Measurements from ENCODE around the gene TPSD1.
"Not testable (repeated sequence)": the region's sequence is repeated elsewhere in the genome, so short reads cannot be mapped to it uniquely, and the experiment has no call there.

TPSD1 gene

GRCh38 chr16:1241081-1241480 is 14.8 kb upstream of the TPSD1 start:
- DNase-seq (ENCODE audit: low spot score), result not testable (repeated sequence)

- DNase-seq (ENCODE audit: low spot score), result not testable (repeated sequence)
Measured at GRCh38 chr16:1243363-1243762, 12.5 kb upstream of the TPSD1 start.

DNA sequence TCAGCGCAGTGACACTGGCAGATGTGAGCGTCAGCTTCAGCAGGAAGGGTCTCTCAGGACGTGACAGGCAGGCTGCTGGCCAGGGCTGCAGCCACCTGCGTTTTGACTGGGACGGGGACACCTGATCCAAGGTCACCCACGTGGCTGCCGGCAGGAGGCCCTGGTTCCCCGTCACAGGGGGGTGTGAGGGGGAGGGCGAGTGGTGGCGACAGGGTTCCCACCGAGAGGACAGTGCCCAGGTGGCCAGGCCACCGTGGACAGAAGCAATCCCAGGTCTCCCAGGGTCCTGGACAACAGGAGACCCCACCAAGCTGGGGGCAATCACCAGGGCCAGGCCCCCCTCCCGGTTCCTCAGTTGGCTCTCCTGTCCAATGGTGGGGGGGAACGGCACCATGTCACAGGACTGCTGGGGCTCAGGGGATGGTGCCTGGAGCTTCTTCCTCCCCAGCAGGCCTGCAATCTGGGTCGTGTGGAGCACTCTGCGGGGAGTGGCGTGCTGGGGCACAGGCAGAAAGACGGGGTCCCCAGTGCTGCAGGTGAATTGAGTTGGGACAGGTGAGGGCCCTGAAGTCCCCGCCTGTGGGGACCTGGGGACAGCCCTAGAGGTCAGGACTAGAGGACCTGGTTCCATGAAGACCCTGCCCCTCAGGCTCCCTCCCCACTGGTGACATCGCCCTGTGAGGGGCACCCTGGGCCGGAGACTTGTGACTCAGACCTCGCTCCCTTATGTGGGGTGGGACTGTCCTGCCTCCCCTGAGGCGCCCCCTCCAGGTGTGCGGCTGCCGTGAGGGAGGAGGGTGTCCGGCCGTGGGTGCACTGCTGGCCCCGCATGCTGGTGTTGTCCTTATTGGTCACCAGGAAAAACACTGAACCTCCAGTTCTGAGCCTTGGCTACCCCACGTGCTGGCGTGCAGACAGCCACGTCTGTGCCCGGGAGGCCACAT is 11.7 kb upstream of the TPSD1 start:
- not testable (repeated sequence) for DNase-seq (ENCODE audit: low spot score)

DNA sequence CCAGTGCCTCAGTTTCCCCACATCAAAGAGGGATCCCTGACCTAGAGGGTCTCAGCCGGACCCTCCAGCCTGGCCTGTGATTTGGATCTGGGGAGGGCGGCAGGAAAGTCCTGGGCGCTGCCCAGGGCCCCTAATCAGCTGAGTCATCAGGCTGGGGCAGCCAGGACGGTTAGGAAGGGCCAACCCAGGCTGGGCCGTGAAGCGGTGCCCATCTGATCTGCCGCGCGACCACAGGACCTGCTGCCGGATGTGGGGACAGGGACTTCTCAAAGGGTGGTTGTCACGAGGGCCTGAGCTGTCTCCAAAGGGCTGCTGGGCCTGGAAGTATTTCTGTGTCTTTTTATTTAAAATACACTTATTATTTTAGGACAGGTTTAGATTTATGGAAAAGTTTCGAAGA is 11.0 kb upstream of the TPSD1 start:
- no peak for DNase-seq (ENCODE audit: low spot score)

DNA sequence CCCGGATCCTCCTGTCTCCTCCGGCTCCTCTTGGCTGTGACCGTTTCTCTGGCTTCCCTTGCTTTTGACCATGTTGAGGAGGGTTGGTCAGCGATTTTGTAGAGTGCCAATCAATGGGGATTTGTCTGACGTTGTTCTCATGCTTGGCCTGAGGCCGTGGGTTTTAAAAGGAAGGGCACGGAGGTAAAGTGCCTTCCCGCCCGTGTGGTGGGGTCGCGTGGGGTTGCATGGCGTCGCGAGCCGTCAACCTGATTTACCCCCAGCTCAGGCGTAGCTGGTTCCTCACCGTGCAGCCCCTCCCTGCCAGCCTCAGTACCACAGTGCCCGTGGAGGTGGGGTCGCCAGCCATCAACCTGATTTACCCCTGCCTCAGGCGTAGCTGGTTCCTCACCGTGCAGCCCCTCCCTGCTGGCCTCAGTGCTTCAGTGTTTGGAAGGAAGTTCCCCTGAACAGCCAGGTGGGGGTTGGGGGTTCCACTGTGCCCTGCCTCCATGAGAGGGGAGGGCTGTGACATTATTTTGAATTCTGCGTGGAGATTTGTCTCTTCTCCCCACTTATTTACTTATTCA is 10.3 kb upstream of the TPSD1 start:
- DNase-seq (ENCODE audit: low spot score), result no peak

GRCh38 chr16:1247903-1248537 is 7.8 kb upstream of the TPSD1 start:
- DNase-seq (ENCODE audit: low spot score), result not testable (repeated sequence)

GRCh38 chr16:1249031-1249755 is 6.7 kb upstream of the TPSD1 start:
- DNase-seq (ENCODE audit: low spot score), result not testable (repeated sequence)

DNA sequence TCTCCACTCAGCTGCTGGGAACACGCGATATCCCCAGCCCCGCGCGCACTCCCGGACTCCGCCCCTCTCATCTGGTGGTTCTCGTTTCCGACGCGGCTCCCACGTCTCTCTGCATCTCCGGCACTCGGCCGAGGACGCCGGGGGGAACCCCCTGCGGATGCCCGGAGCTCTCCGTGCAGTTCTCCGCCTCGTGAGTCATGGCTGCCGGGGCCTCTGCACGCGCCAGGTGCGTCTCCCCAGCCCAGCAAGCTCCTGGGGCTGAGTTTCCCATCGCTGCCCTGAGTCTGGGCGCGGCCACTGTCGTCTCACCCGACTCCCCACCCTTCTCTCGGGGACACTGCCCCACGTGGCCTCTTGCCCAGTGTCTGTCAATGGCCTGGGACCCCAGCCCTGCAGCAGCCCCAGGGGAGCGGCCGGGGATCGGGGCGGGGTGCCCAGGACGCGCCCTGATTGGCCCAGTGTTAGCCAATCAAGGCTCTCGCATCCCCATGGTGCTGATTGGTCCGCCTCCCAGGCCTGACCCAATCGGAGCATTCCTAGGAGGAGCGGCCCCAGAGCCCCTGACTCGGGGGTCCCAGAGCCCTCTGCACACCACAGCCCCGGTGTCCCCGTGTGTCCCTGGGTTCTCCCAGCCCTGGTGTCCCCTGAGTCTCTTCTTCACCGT is 2.0 kb upstream of the TPSD1 start:
- DNase-seq (ENCODE audit: low spot score), result not testable (repeated sequence)

DNA sequence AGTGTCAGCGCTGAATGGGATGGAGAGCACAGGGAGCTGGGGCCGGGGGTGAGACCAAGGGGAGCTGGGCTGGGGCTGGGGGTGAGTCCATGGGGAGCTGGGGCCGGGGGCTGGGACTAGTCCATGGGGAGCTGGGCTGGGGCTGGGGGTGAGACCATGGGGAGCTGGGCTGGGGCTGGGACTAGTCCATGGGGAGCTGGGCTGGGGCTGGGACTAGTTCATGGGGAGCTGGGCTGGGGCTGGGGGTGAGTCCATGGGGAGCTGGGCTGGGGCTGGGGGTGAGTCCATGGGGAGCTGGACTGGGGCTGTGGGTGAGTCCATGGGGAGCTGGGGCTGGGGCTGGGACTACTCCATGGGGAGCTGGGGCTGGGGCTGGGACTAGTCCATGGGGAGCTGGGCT is 1.0 kb upstream of the TPSD1 start:
- not testable (repeated sequence) for DNase-seq (ENCODE audit: low spot score)

GRCh38 chr16:1256296-1256873 is 516 bp downstream of the TPSD1 start:
- not testable (repeated sequence) for DNase-seq (ENCODE audit: low spot score)

- DNase-seq (ENCODE audit: low spot score), result no peak
Measured at GRCh38 chr16:1256874-1257322, 1.0 kb downstream of the TPSD1 start.

- DNase-seq (ENCODE audit: low spot score), result no peak
Measured at GRCh38 chr16:1257561-1258224, 1.8 kb downstream of the TPSD1 start.

DNA sequence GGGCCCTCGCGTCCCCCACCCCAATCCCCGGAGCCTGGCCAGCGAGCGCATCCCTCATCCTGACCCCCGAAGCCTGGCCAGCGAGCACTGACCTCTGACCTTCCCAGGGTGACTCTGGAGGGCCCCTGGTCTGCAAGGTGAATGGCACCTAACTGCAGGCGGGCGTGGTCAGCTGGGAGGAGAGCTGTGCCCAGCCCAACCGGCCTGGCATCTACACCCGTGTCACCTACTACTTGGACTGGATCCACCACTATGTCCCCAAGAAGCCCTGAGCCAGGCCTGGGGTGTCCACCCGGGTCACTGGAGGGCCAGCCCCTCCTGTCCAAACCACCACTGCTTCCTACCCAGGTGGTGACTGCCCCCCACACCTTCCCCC is 2.3 kb downstream of the TPSD1 start:
- DNase-seq (ENCODE audit: low spot score), result no peak

GRCh38 chr16:1258906-1259759 is 3.3 kb downstream of the TPSD1 start:
- no peak for DNase-seq (ENCODE audit: low spot score)

- no peak for DNase-seq (ENCODE audit: low spot score)
Measured at GRCh38 chr16:1259760-1260068, 3.8 kb downstream of the TPSD1 start.

DNA sequence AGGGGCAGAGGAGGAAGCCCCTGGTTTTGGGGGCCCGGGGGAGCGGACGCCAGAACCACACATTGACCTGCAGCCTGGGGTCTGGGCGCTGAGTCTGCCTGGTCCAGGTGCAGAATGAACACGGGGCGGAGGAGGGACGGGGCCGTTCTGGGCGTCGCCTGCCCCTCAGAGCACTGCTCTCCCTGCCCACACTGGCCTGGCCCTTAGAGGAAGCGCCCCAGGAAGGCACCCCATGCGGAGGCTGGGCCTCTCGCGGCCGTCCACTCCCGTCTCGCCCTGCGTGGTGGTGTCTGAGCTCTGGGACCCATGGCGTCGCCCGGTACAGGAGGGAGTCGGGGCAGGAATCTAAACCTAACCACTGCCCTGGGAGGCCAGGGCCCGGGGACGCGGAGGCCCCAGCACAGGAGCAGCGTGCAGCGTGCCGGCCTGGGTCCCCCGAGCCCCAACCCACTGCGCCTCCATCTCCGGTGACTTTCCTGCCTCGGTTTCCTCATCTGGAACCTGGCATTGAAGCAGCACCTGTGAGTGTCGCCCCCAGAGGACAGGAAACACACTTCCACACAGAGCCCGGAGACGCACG is 4.3 kb downstream of the TPSD1 start:
- DNase-seq (ENCODE audit: low spot score), result no peak

GRCh38 chr16:1261131-1261892 is 5.4 kb downstream of the TPSD1 start:
- no peak for DNase-seq (ENCODE audit: low spot score)

GRCh38 chr16:1262210-1262845 is 6.5 kb downstream of the TPSD1 start:
- DNase-seq (ENCODE audit: low spot score), result no peak

Measured in germinal center (tissue), 1 donor.